Measurements from ENCODE around the gene DCDC1.

The DCDC1 gene

GRCh38 chr11:30875806-30876205 is 493.7 kb downstream of the DCDC1 start:
- no peak overlapping the region for H3K4me3 ChIP-seq (ENCODE audit: low read depth, low read length)
- no peak for DNase-seq (ENCODE audit: low read depth)
- TF ChIP-seq MAX (IDR thresholded peaks at IDR 0.05; ENCODE audit: low read depth, low read length) (no peak), POLR2A (IDR thresholded peaks at IDR 0.05; ENCODE audit: extremely low read depth, insufficient read length) (no peak), CTCF (IDR thresholded peaks at IDR 0.05; ENCODE audit: low read depth, low read length) (no peak), MYC (IDR thresholded peaks at IDR 0.05; ENCODE audit: low read depth, low read length) (no peak)

- TF ChIP-seq MYC (IDR thresholded peaks at IDR 0.05; ENCODE audit: low read depth, low read length): no peak
- no peak for TF ChIP-seq CTCF (IDR thresholded peaks at IDR 0.05; ENCODE audit: low read depth, low read length)
- TF ChIP-seq POLR2A (IDR thresholded peaks at IDR 0.05; ENCODE audit: extremely low read depth, insufficient read length): no peak
- no peak for TF ChIP-seq MAX (IDR thresholded peaks at IDR 0.05; ENCODE audit: low read depth, low read length)
- DNase-seq (ENCODE audit: low read depth): no peak
- H3K4me3 ChIP-seq (ENCODE audit: low read depth, low read length): no peak overlapping the region
These were observed 495.5 kb downstream of the DCDC1 start for GRCh38 chr11:30873924-30874610.

GRCh38 chr11:30868626-30869081 is 500.9 kb downstream of the DCDC1 start:
- H3K4me3 ChIP-seq (ENCODE audit: low read depth, low read length): no peak overlapping the region
- DNase-seq (ENCODE audit: low read depth): no peak
- no peak for TF ChIP-seq MYC (IDR thresholded peaks at IDR 0.05; ENCODE audit: low read depth, low read length)
- no peak for TF ChIP-seq MAX (IDR thresholded peaks at IDR 0.05; ENCODE audit: low read depth, low read length)
- no peak for TF ChIP-seq POLR2A (IDR thresholded peaks at IDR 0.05; ENCODE audit: extremely low read depth, insufficient read length)
- no peak for TF ChIP-seq CTCF (IDR thresholded peaks at IDR 0.05; ENCODE audit: low read depth, low read length)

GRCh38 chr11:30863209-30863608 is 506.3 kb downstream of the DCDC1 start:
- DNase-seq (ENCODE audit: low read depth): no peak
- TF ChIP-seq POLR2A (IDR thresholded peaks at IDR 0.05; ENCODE audit: extremely low read depth, insufficient read length): no peak
- TF ChIP-seq MAX (IDR thresholded peaks at IDR 0.05; ENCODE audit: low read depth, low read length): no peak
- no peak for TF ChIP-seq CTCF (IDR thresholded peaks at IDR 0.05; ENCODE audit: low read depth, low read length)
- TF ChIP-seq MYC (IDR thresholded peaks at IDR 0.05; ENCODE audit: low read depth, low read length): no peak

GRCh38 chr11:30861531-30861930 is 508.0 kb downstream of the DCDC1 start:
- no peak for DNase-seq (ENCODE audit: low read depth)
- H3K4me3 ChIP-seq (ENCODE audit: low read depth, low read length): no peak overlapping the region
- TF ChIP-seq MYC (IDR thresholded peaks at IDR 0.05; ENCODE audit: low read depth, low read length) (no peak), CTCF (IDR thresholded peaks at IDR 0.05; ENCODE audit: low read depth, low read length) (no peak), POLR2A (IDR thresholded peaks at IDR 0.05; ENCODE audit: extremely low read depth, insufficient read length) (no peak), MAX (IDR thresholded peaks at IDR 0.05; ENCODE audit: low read depth, low read length) (no peak)

More at GRCh38 chr11:30863209-30863608, 506.3 kb downstream of the DCDC1 start:
- no peak overlapping the region for H3K4me3 ChIP-seq (ENCODE audit: low read depth, low read length)
